ENCODE measurements around the gene P2RY14. TPM values are rescaled to one million over a fixed set of nuclear protein-coding genes. Genes with fewer than 3 reads are reported as not detected.

Gene P2RY14
- total and polyA plus RNA-seq, 10 of the 15 experiments (the other 5 are each of a cell fraction or from before 2014, with no cell fraction given), result 0.06 to 0.37 (median 0.28) TPM; not detected in 7

DNA sequence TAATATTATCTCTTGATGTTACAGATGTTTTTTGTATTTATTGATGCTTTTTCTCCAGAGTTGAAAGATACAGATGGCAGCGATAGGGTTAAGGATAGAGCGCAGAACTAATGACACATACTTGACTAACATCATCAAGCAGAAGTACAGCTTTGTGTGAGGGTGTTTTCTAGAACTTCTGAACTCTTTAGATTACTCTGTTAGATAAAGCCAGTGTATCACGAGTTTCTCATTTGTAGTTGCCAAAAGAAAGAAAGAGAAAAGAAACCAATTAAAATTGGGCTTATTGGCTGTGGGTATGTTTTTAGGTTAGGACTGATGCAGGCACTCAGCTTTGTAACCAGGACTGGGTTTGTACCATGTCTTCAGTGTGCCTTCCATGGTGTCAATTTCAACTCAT is 68.7 kb downstream of the P2RY14 start (continued):
- TF ChIP-seq YBX1 (IDR thresholded peaks at IDR 0.05) (no peak), ZNF384 (IDR thresholded peaks at IDR 0.05; ENCODE audit: borderline replicate concordance, low read depth, low read length) (no peak), RFX5 (IDR thresholded peaks at IDR 0.05; ENCODE audit: low read depth, low read length) (no peak), MEF2B (IDR thresholded peaks at IDR 0.05; ENCODE audit: partially characterized antibody, poor library complexity, severe bottlenecking) (no peak), CBX5 (IDR thresholded peaks at IDR 0.05; ENCODE audit: low read depth) (no peak), SREBF2 (IDR thresholded peaks at IDR 0.05; ENCODE audit: low read length) (no peak), CHD1 (IDR thresholded peaks at IDR 0.05; ENCODE audit: low read depth, low read length) (no peak), IRF3 (IDR thresholded peaks at IDR 0.05) (no peak), IKZF2 (IDR thresholded peaks at IDR 0.05) (no peak)

DNA sequence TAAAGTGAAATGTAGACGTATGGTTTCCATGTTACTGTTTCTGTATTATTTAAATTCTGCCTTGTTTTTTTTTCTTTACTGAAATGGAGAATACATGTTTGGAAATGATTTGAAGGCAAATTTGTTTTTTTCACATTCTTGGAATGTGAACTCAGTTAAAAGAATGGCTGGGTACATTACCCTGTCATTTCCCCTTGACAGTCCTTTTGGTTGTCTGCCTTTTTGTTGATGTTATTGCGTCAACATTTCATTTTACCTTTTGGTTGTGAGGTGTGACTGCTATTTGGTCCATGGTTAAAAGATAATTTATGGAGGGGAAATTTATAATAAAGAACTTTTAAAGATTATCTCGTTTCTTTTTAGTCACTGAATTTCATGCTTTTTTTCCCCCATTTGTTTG is 72.1 kb downstream of the P2RY14 start:
- no TSS peak for BruUV-seq (replicated peaks)
- WGBS (ENCODE audit: insufficient coverage, insufficient replicate concordance, low lambda C conversion rate, missing lambda C conversion rate), result 48% methylated on average over 3 of the region's 3 CpGs
- ATAC-seq, result no peak

More for the DNA sequence above, 72.1 kb downstream of the P2RY14 start:
- Histone ChIP-seq H3K4me2 (ENCODE audit: control insufficient read depth, insufficient read depth) (no peak overlapping the region), H3K9me3 (replicated peaks; ENCODE audit: control insufficient read depth, insufficient read depth, low read length) (no peaks in the 10 kb centered on the region), H3K79me2 (ENCODE audit: control insufficient read depth, insufficient read depth, low read length) (no peaks in the 10 kb centered on the region), H3K36me3 (ENCODE audit: control insufficient read depth in 2 of 2, insufficient read depth in 2 of 2, low read length in 1 of 2) (no peaks in the 10 kb centered on the region), H2AFZ (ENCODE audit: control insufficient read depth, low read depth, low read length) (no peak overlapping the region), H3K9ac (ENCODE audit: control insufficient read depth, insufficient read depth, low read length) (no peak overlapping the region), H3K27ac (ENCODE audit: control insufficient read depth, insufficient read depth) (no peak overlapping the region), H3K4me1 (ENCODE audit: control insufficient read depth, insufficient read depth, low read length) (no peaks in the 10 kb centered on the region; the same call in 1 of the 2 replicates), H4K20me1 (ENCODE audit: control insufficient read depth, insufficient read depth) (no peaks in the 10 kb centered on the region), H3K4me3 (no peak overlapping the region), H3K27me3 (replicated peaks in 1 of 2; ENCODE audit: control insufficient read depth in 2 of 2, insufficient read depth in 2 of 2, low read length in 1 of 2) (no peaks in the 10 kb centered on the region)
- RAD21 ChIA-PET (ENCODE audit: unreplicated experiment), result interaction anchor here (0.6 kb wide), 1 partner anchor 86 kb away, joined by 3 read pairs; no protein-coding TSS in a partner anchor
- in situ Hi-C loops (cut with MboI) (no loop called here), intact Hi-C loops (cut with micrococcal nuclease; ENCODE audit: unreplicated experiment) (no loop called here)
- POLR2A ChIA-PET, result no interaction called here
- CTCF ChIA-PET, result interaction anchor here (1.4 kb wide), 1 partner anchor 38 kb away, joined by 3 read pairs; no protein-coding TSS in a partner anchor
- SMC1A ChIA-PET (ENCODE audit: uncharacterized antibody, unreplicated experiment), result interaction anchor here (0.7 to 1.2 kb wide), 3 partner anchors 31 to 937 kb away, joined by 3 to 4 read pairs (median 3); no protein-coding TSS in a partner anchor
- DNase-seq (ENCODE audit: low read depth, low spot score), result no peak
- no peak for FAIRE-seq
- TF ChIP-seq RELA (IDR thresholded peaks at IDR 0.05; ENCODE audit: borderline replicate concordance, partially characterized antibody), result no peak
- no peak for TF ChIP-seq MYB (IDR thresholded peaks at IDR 0.05; ENCODE audit: borderline replicate concordance, low read depth, low read length)
- TF ChIP-seq PRDM15 (CRISPR knock-in tag; IDR thresholded peaks at IDR 0.05), result no peak
- TF ChIP-seq USF1 (IDR thresholded peaks at IDR 0.05; ENCODE audit: borderline replicate concordance, extremely low read length, insufficient read depth, low read depth, low read length), result no peak
- no peak for TF ChIP-seq GABPA (IDR thresholded peaks at IDR 0.05; ENCODE audit: low read depth)
- TF ChIP-seq JUND (IDR thresholded peaks at IDR 0.05; ENCODE audit: low read depth, low read length), result no peak
- no peak for TF ChIP-seq CREB1 (IDR thresholded peaks at IDR 0.05; ENCODE audit: low read depth)
- no peak for TF ChIP-seq FOS (IDR thresholded peaks at IDR 0.05; ENCODE audit: borderline replicate concordance, extremely low read depth, insufficient read length)
- no peak for TF ChIP-seq CHD1 (IDR thresholded peaks at IDR 0.05; ENCODE audit: low read depth, low read length)
- no peak for TF ChIP-seq ATF7 (IDR thresholded peaks at IDR 0.05; ENCODE audit: low read depth)

Data from GM12878 (cell line).